Keratinocyte (primary cell): Measurements from ENCODE around the gene SHQ1. TPM values are rescaled to one million over a fixed set of nuclear protein-coding genes. Genes with fewer than 3 reads are reported as not detected.

Experiments used
- DNase-seq: peaks from one replicate; pipeline ENCODE4 v3.0.0-alpha.2; 2011; ENCODE audit warnings: low read depth, missing footprints, low spot score
- FAIRE-seq: peaks from 2 replicates; lab custom pipeline; 2011; peaks lifted over from hg19 to GRCh38; lab: Jason Lieb, UNC
- H2AFZ ChIP-seq: 2 replicates; pipeline ENCODE4 v1.6.0; 2012; ENCODE audit warnings: low read length, control low read depth, inconsistent platforms; ENCODE audit not compliant: control insufficient read depth
- H3K27ac ChIP-seq: 2 replicates; pipeline ENCODE4 v1.5.1; 2011; ENCODE audit warnings: low read length; ENCODE audit not compliant: control insufficient read depth, insufficient read depth
- H3K27me3 ChIP-seq: 3 replicates; pipeline ENCODE4 v1.6.0; 2011; ENCODE audit warnings: low read length; ENCODE audit not compliant: control insufficient read depth, insufficient read depth; ENCODE audit errors: extremely low read depth
- H3K36me3 ChIP-seq, 2 experiments: 2 replicates in 1 of 2; 3 replicates in 1 of 2; pipeline ENCODE4 v1.5.1; 2011; ENCODE audit warnings: low read length in 2 of 2, mild to moderate bottlenecking in 1 of 2; ENCODE audit not compliant: control insufficient read depth in 2 of 2, insufficient read depth in 2 of 2; ENCODE audit errors: extremely low read depth in 1 of 2
- H3K4me1 ChIP-seq: 3 replicates; pipeline ENCODE4 v1.5.1; 2011; ENCODE audit warnings: low read length; ENCODE audit not compliant: control insufficient read depth, insufficient read depth; ENCODE audit errors: extremely low read depth
- H3K4me2 ChIP-seq: 3 replicates; pipeline ENCODE4 v1.6.0; 2011; ENCODE audit warnings: low read depth, low read length; ENCODE audit not compliant: control insufficient read depth, insufficient read depth; ENCODE audit errors: extremely low read depth
- H3K4me3 ChIP-seq, 3 experiments: fragments of 200-600 bp in 1 of 3; sonication (generic) in 1 of 3; 2 replicates in 2 of 3; 3 replicates in 1 of 3; pipeline ENCODE4 v1.5.1; 2011 to 2016; ENCODE audit warnings: low read length in 3 of 3, mild to moderate bottlenecking in 3 of 3, control low read depth in 2 of 3, inconsistent platforms in 1 of 3, low read depth in 1 of 3, mixed read lengths in 1 of 3, mixed run types in 1 of 3, moderate library complexity in 1 of 3; ENCODE audit not compliant: control insufficient read depth in 2 of 3, insufficient read depth in 2 of 3; ENCODE audit errors: extremely low read depth in 1 of 3
- H3K79me2 ChIP-seq: 2 replicates; pipeline ENCODE4 v1.6.0; 2012; ENCODE audit warnings: low read length; ENCODE audit not compliant: control insufficient read depth, insufficient read depth
- H3K9ac ChIP-seq: 3 replicates; pipeline ENCODE4 v1.6.0; 2011; ENCODE audit warnings: low read length; ENCODE audit not compliant: control insufficient read depth, insufficient read depth; ENCODE audit errors: extremely low read depth
- H3K9me1 ChIP-seq: 3 replicates; pipeline ENCODE4 v1.6.0; 2011; ENCODE audit warnings: low read length; ENCODE audit not compliant: control insufficient read depth, insufficient read depth; ENCODE audit errors: extremely low read depth
- H3K9me3 ChIP-seq: 2 replicates; pipeline ENCODE4 v1.5.1; 2012; ENCODE audit warnings: low read depth, low read length; ENCODE audit not compliant: control insufficient read depth
- H4K20me1 ChIP-seq: 3 replicates; pipeline ENCODE4 v1.6.0; 2011; ENCODE audit warnings: low read length; ENCODE audit not compliant: control insufficient read depth, insufficient read depth; ENCODE audit errors: extremely low read depth
- CTCF ChIP-seq, 3 experiments: IDR thresholded peaks in 1 of 3; conservative IDR thresholded peaks in 1 of 3; optimal IDR thresholded peaks in 1 of 3; 2 replicates in 2 of 3; 3 replicates in 1 of 3; pipeline versions ENCODE3 to v1.5.1; 2011; ENCODE audit warnings: low read length in 3 of 3, mild to moderate bottlenecking in 3 of 3, moderate library complexity in 2 of 3, control low read depth in 1 of 3, inconsistent platforms in 1 of 3; ENCODE audit not compliant: insufficient read depth in 2 of 3; ENCODE audit errors: extremely low read depth in 1 of 3
- EZH2 ChIP-seq: IDR thresholded peaks from one replicate; pipeline ENCODE4 v1.6.1; 2012; ENCODE audit warnings: inconsistent platforms, mild to moderate bottlenecking, low read length, moderate library complexity
- dilution Hi-C: fragments of 300-500 bp; cut with MboI; formaldehyde crosslinking; loops from one replicate; pipeline ENCODE4 v1.7.0; 2020; ENCODE audit warnings: low sequenced_read_pairs; ENCODE audit not compliant: extremely low pct_ligation_motif_present
- polyA plus RNA-seq, 5 experiments: library from polyadenylated mRNA; depleted of rRNA in 3 of 5; stranded (reverse) in 3 of 5; stranded (forward) in 1 of 5; unstranded in 1 of 5; fragments of >200 nt; gene quantifications; 1 replicate in 1 of 5; 2 replicates in 3 of 5; 3 replicates in 1 of 5; pipeline versions ENCODE4 v1.2.1 to v1.2.3, GENCODE V29; 2011 to 2012; ENCODE audit warnings: missing spikeins in 2 of 5, low read depth in 1 of 5, low replicate concordance in 1 of 5

Gene SHQ1
- polyA plus RNA-seq, 1 donor (not counting 4 experiments of a cell fraction or from before 2014, with no cell fraction given) = 17.7 TPM

- no peak for DNase-seq
Measured at GRCh38 chr3:72769758-72770540, 78.3 kb downstream of the SHQ1 start.

GRCh38 chr3:72768936-72769335, 79.3 kb downstream of the SHQ1 start:
- H3K9me1 ChIP-seq = no peaks in the 10 kb centered on the region
- DNase-seq = no peak
- H4K20me1 ChIP-seq = no peaks in the 10 kb centered on the region
- no peak overlapping the region for H2AFZ ChIP-seq
- H3K4me2 ChIP-seq = no peak overlapping the region
- dilution Hi-C loops = no loop called here
- H3K4me3 ChIP-seq = no peak overlapping the region
- no peaks in the 10 kb centered on the region for H3K79me2 ChIP-seq
- no peak overlapping the region for H3K27ac ChIP-seq
- H3K4me1 ChIP-seq = no peaks in the 10 kb centered on the region
- H3K9ac ChIP-seq = no peak overlapping the region
- no peaks in the 10 kb centered on the region for H3K27me3 ChIP-seq
- FAIRE-seq = no peak
- H3K36me3 ChIP-seq = peaks cover 0 to 1% of the 10 kb centered on the region in 2 experiments
- TF ChIP-seq EZH2 (no peak), CTCF (optimal IDR thresholded peaks at IDR 0.05 in 1 of 3, IDR thresholded peaks at IDR 0.05 in 1 of 3, conservative IDR thresholded peaks at IDR 0.05 in 1 of 3; ENCODE audit: extremely low read depth in 1 of 3, insufficient read depth in 2 of 3, low read length in 3 of 3) (no peak)
- H3K9me3 ChIP-seq = no peaks in the 10 kb centered on the region

More at GRCh38 chr3:72769758-72770540, 78.3 kb downstream of the SHQ1 start:
- H3K9ac ChIP-seq = no peak overlapping the region
- no peaks in the 10 kb centered on the region for H3K27me3 ChIP-seq
- H2AFZ ChIP-seq = no peak overlapping the region
- dilution Hi-C loops = no loop called here
- no peaks in the 10 kb centered on the region for H3K9me1 ChIP-seq
- H3K36me3 ChIP-seq = peaks cover 0 to 1% of the 10 kb centered on the region in 2 experiments
- H3K4me2 ChIP-seq = no peak overlapping the region
- H3K4me3 ChIP-seq = no peak overlapping the region
- TF ChIP-seq EZH2 (no peak), CTCF (optimal IDR thresholded peaks at IDR 0.05 in 1 of 3, IDR thresholded peaks at IDR 0.05 in 1 of 3, conservative IDR thresholded peaks at IDR 0.05 in 1 of 3; ENCODE audit: extremely low read depth in 1 of 3, insufficient read depth in 2 of 3, low read length in 3 of 3) (no peak)
- FAIRE-seq = no peak
- no peaks in the 10 kb centered on the region for H3K4me1 ChIP-seq
- H3K9me3 ChIP-seq = no peaks in the 10 kb centered on the region
- no peak overlapping the region for H3K27ac ChIP-seq
- no peaks in the 10 kb centered on the region for H4K20me1 ChIP-seq
- H3K79me2 ChIP-seq = no peaks in the 10 kb centered on the region
